AG04450 (cell line): ENCODE measurements around the gene LRMDA. TPM values are rescaled to one million over a fixed set of nuclear protein-coding genes. Genes with fewer than 3 reads are reported as not detected.

Experiments used
- CTCF ChIA-PET: fragments of 300-600, 350-600 bp; formaldehyde crosslinking; extraction: SDS; loops from one replicate; lab custom pipeline; 2022; ENCODE audit warnings: antibody characterized with exemption, inconsistent platforms; lab: Charles Lee
- POLR2A ChIA-PET: fragments of 350-600 bp; formaldehyde crosslinking; extraction: SDS; loops from one replicate; lab custom pipeline; 2021; ENCODE audit warnings: antibody characterized with exemption, inconsistent platforms; lab: Yijun Ruan, JAX
- DNase-seq: peaks from one replicate; pipeline ENCODE4 v3.0.0-alpha.2; 2011; ENCODE audit warnings: low read depth, low spot score
- H3K27ac ChIP-seq: one replicate; pipeline ENCODE4 v1.5.1; 2012; ENCODE audit warnings: low read depth, low read length, control low read depth
- H3K27me3 ChIP-seq: one replicate; pipeline ENCODE4 v1.6.0; 2012; ENCODE audit warnings: low read length; ENCODE audit not compliant: control insufficient read depth, insufficient read depth
- H3K4me3 ChIP-seq: 2 replicates; pipeline ENCODE4 v1.5.1; 2011; ENCODE audit warnings: mild to moderate bottlenecking, low read depth, low read length, control low read depth
- H3K9me3 ChIP-seq: 2 replicates; pipeline ENCODE4 v1.5.1; 2012; ENCODE audit warnings: low read length; ENCODE audit not compliant: control insufficient read depth, insufficient read depth
- CTCF ChIP-seq: IDR thresholded peaks from 2 replicates; pipeline ENCODE4 v1.5.1; 2011; ENCODE audit warnings: low read depth, low read length, control low read depth, inconsistent platforms
- polyA plus RNA-seq: library from polyadenylated mRNA; depleted of rRNA; stranded (reverse); fragments of >200 nt; gene quantifications from 2 replicates; pipeline ENCODE4 v1.2.3, GENCODE V29; 2011

Gene LRMDA
- polyA plus RNA-seq, 1 experiment, result 0.12 TPM

- no peak for DNase-seq
- no peak for TF ChIP-seq CTCF
- Histone ChIP-seq H3K27ac (no peak overlapping the region), H3K4me3 (no peak overlapping the region), H3K27me3 (peaks cover 7% of the 10 kb centered on the region), H3K9me3 (no peaks in the 10 kb centered on the region)
- POLR2A ChIA-PET, result no interaction called here
- CTCF ChIA-PET, result no interaction called here
These were observed 347.9 kb downstream of the LRMDA start for GRCh38 chr10:75779276-75779675.

GRCh38 chr10:75782463-75783248, 351.2 kb downstream of the LRMDA start:
- Histone ChIP-seq H3K9me3 (no peaks in the 10 kb centered on the region), H3K27ac (no peak overlapping the region), H3K4me3 (no peak overlapping the region), H3K27me3 (no peaks in the 10 kb centered on the region)
- ChIA-PET CTCF (no interaction called here), POLR2A (no interaction called here)
- DNase-seq, result no peak
- no peak for TF ChIP-seq CTCF

GRCh38 chr10:75788394-75789205, 357.2 kb downstream of the LRMDA start:
- TF ChIP-seq CTCF, result no peak
- no peak overlapping the region for H3K4me3 ChIP-seq
- ChIA-PET POLR2A (no interaction called here), CTCF (interaction anchor here (0.6 to 1.3 kb wide), 2 partner anchors 13 to 64 kb away, joined by 3 read pairs; no protein-coding TSS in a partner anchor)
- H3K27me3 ChIP-seq, result no peaks in the 10 kb centered on the region
- no peak for DNase-seq
- H3K27ac ChIP-seq, result no peak overlapping the region
- no peaks in the 10 kb centered on the region for H3K9me3 ChIP-seq

GRCh38 chr10:75793848-75794247, 362.4 kb downstream of the LRMDA start:
- Histone ChIP-seq H3K27me3 (no peaks in the 10 kb centered on the region), H3K9me3 (no peaks in the 10 kb centered on the region), H3K4me3 (no peak overlapping the region), H3K27ac (no peak overlapping the region)
- TF ChIP-seq CTCF, result no peak
- no peak for DNase-seq
- CTCF ChIA-PET, result no interaction called here
- POLR2A ChIA-PET, result no interaction called here

- H3K4me3 ChIP-seq, result no peak overlapping the region
- CTCF ChIA-PET, result interaction anchor here (1.2 kb wide), 1 partner anchor 12 kb away, joined by 3 read pairs; no protein-coding TSS in a partner anchor
- DNase-seq, result no peak
These were observed 369.7 kb downstream of the LRMDA start for GRCh38 chr10:75801121-75801520.

More at GRCh38 chr10:75801121-75801520, 369.7 kb downstream of the LRMDA start:
- no peaks in the 10 kb centered on the region for H3K27me3 ChIP-seq
- TF ChIP-seq CTCF, result no peak
- no peaks in the 10 kb centered on the region for H3K9me3 ChIP-seq
- POLR2A ChIA-PET, result no interaction called here
- H3K27ac ChIP-seq, result no peak overlapping the region
